ENCODE data around the gene KLF3. TPM values are rescaled to one million over a fixed set of nuclear protein-coding genes. Genes with fewer than 3 reads are reported as not detected.

The KLF3 gene
- total RNA-seq, 1 donor, result 103 TPM

DNA sequence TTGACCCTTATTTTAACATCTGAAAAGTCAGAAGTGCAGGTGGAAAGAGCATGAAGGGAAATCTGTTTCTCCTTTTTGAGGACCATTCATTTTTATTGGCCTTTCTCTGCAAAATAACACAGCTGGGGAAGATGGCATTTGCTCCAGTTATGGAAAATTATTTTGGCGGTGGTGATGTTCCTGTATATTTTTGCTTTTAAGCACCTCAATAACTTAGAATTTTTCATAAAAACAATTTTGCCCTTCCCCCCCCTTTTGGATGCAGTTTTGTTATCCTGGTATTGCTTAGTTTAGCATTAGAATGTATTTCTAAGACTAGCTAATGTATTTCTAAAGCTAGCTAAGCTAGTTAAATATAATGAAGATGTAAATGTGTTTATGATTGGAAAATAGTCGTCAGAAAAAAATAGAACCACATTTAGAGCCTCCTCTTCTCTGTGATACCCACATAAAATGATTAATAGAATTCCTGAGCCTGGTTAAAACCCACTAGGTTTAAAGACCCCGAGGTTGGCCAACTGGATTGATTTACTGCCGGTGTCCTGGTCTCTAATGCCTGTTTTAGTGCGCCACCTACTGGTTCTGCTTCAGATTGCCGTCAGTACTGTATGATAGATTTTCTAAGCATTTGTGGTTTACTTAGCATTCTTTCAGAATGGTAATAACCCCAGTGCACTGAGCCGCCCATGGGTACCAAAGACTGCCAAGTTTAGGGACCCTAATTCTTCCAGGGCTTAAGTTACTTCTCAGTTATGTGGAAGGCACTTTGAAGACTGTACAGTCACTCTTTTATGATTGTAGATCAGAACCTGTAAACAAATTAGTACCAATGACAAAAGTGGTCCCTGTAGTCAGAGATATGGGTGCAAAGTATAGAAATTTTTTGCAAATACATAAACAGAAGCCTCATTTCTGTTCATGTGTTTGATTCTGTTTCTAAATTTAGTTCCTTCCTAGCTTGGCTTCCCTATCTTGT is 11.4 kb downstream of the KLF3 start:
- Histone ChIP-seq H3K4me1 (ENCODE audit: insufficient read depth, low read length) (peaks cover 74% of the 10 kb centered on the region), H3K27me3 (ENCODE audit: insufficient read depth, low read length) (no peaks in the 10 kb centered on the region), H3K9me3 (ENCODE audit: low read depth, low read length) (no peaks in the 10 kb centered on the region), H3K4me3 (ENCODE audit: low read length) (no peak overlapping the region)

DNA sequence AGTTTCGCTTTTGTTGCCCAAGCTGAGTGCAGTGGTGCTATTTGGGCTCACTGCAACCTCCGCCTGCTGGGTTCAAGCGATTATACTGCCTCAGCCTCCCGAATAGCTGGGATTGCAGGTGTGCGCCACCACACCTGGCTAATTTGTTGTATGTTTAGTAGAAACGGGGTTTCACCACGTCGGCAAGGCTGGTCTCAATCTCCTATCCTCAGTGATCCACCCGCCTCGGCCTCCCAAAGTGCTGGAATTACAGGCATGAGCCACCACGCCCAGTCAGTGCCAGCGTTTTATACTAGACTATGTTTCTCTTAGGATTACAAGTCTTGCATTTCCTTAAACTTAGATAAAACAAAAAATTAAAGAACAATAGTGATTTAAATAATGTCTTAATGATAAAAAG is 13.0 kb downstream of the KLF3 start:
- no peaks in the 10 kb centered on the region for H3K9me3 ChIP-seq (ENCODE audit: low read depth, low read length)
- peaks cover 64% of the 10 kb centered on the region for H3K4me1 ChIP-seq (ENCODE audit: insufficient read depth, low read length)
- H3K4me3 ChIP-seq (ENCODE audit: low read length), result no peak overlapping the region
- H3K27me3 ChIP-seq (ENCODE audit: insufficient read depth, low read length), result no peaks in the 10 kb centered on the region

DNA sequence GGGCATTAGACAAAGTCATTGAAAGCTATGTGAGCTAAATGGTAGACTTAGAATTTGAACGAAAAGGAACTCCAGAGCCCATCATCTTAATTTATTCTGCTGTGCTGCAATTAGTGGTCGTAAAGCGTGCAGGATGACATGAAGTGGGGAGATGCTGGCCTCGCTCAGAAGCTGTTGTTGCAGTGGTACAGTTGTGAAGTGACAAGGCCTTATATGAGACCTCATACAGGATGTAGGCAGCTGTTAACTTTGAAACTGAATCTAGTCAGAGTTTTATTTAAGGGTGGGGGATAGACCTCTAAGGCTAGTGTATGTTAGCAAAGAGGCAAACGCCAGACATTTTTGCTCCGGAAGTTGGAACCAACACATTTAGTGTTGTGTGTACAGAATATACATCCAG is 13.4 kb downstream of the KLF3 start:
- H3K9me3 ChIP-seq (ENCODE audit: low read depth, low read length), result no peaks in the 10 kb centered on the region
- no peaks in the 10 kb centered on the region for H3K27me3 ChIP-seq (ENCODE audit: insufficient read depth, low read length)
- peaks cover 59% of the 10 kb centered on the region for H3K4me1 ChIP-seq (ENCODE audit: insufficient read depth, low read length)
- no peak overlapping the region for H3K4me3 ChIP-seq (ENCODE audit: low read length)

DNA sequence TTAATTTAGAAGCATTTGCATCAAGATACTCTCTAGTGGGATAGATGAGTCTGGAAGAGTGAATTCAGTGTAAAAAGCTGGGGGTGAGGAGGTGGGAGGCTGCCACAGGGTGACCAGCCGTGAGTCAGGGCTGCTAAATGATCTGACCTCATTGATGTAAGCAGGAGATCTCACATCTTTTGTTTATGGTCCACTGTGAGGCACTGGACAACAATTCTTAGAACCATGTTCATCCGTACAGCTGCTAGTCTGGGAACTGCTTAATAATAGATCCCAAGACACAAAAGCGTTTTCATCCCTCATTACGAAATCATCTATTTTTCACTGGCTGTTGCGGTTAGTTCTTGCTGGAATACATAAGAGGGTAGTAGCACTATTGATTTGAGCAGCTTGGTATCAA is 14.1 kb downstream of the KLF3 start:
- Histone ChIP-seq H3K4me1 (ENCODE audit: insufficient read depth, low read length) (peaks cover 53% of the 10 kb centered on the region), H3K4me3 (ENCODE audit: low read length) (no peak overlapping the region), H3K27me3 (ENCODE audit: insufficient read depth, low read length) (no peaks in the 10 kb centered on the region), H3K9me3 (ENCODE audit: low read depth, low read length) (no peaks in the 10 kb centered on the region)

DNA sequence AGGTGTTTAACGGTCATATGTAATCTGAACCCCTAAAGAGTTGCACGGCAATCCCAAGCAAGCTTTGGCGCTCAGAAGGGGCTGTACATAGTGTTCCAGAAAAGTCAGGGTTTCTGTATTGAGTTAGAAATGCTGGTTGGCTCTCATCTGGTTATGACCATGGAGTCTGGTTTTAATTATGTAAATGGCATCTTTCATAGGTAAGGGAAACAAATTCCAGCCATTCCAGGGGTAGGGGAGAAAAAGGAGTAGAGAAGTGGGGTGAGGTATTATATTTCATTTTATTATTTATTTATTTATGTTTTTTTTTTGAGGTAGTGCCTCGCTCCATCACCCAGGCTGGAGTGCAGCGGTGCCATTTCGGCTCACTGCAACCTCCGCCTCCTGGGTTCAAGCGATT is 15.9 kb downstream of the KLF3 start:
- Histone ChIP-seq H3K4me1 (ENCODE audit: insufficient read depth, low read length) (peaks cover 51% of the 10 kb centered on the region), H3K27me3 (ENCODE audit: insufficient read depth, low read length) (no peaks in the 10 kb centered on the region), H3K9me3 (ENCODE audit: low read depth, low read length) (no peaks in the 10 kb centered on the region)

DNA sequence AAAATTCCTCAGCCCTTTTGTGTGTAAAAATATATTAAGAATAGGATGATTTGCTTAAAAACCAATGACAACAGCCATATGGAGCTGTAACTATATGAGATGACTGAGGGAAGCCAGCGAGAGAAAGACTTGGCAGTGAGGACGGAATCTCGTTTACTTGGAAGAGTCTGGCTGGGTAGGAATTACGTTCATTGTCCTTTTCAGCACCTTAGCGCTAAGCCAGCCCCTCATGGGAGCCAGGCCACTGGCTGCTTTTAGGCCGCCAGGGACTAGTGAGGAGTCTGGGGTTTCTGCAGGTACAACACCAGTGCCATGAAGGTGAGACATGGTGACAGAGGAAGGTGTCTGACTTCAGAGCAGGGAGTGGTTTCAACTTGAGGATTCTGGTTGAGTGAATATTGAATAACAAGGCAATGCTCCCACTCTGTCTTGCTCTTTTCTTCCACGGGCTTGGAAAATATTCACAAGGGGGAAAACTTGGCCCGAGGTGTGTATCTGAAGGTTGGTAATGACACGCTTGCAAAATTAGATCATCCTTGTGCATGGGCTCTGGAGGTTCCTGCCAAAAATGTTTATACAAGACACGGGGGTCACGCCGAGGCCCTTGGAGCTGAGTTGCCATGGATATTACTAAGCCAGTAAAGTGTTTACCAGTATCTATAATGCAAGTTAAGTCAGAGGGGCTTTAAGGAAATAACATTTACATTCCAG is 17.4 kb downstream of the KLF3 start:
- Histone ChIP-seq H3K4me1 (ENCODE audit: insufficient read depth, low read length) (peaks cover 44% of the 10 kb centered on the region), H3K27me3 (ENCODE audit: insufficient read depth, low read length) (no peaks in the 10 kb centered on the region), H3K9me3 (ENCODE audit: low read depth, low read length) (no peaks in the 10 kb centered on the region), H3K4me3 (ENCODE audit: low read length) (no peak overlapping the region)

More for the DNA sequence above, 15.9 kb downstream of the KLF3 start:
- H3K4me3 ChIP-seq (ENCODE audit: low read length), result no peak overlapping the region

DNA sequence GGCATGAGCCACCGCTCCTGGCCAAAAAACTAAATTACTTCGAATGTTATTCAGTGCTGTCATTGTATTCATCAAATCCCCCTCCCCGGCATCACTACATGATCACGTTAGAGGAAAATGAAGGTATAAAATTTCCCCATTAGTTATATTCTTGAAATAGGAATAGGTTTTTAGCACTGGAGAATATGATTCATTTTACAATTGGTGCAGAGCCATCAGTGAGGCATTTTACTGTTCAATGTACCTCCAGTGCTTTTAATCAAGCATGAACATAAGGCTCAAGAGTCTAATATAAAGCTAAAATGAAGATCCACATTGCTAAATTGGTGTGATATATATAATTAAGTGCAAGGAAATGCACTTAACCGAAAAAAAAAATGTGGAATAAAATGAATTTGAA is 18.3 kb downstream of the KLF3 start:
- Histone ChIP-seq H3K4me1 (ENCODE audit: insufficient read depth, low read length) (peaks cover 46% of the 10 kb centered on the region), H3K4me3 (ENCODE audit: low read length) (no peak overlapping the region), H3K9me3 (ENCODE audit: low read depth, low read length) (no peaks in the 10 kb centered on the region), H3K27me3 (ENCODE audit: insufficient read depth, low read length) (no peaks in the 10 kb centered on the region)

DNA sequence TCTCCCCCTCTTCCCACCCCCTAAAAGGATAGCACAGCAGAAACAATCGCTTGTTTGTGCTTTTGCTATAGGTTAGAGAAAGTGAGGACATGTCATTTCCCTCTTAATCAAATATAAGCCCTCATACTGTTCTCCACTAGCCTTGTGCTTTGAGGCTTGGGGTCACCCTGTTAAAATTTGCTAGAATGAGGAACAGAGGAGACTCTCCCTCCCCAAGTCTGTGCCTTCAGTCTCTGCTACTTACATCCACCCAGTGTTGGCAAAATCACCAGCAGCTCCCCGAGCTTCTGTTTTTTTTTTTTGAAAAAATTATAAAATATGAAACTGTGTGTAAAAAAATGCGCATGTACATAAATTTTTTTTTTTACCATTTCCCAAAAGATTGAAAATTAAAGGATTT is 19.3 kb downstream of the KLF3 start:
- Histone ChIP-seq H3K4me3 (ENCODE audit: low read length) (no peak overlapping the region), H3K27me3 (ENCODE audit: insufficient read depth, low read length) (no peaks in the 10 kb centered on the region), H3K4me1 (ENCODE audit: insufficient read depth, low read length) (peaks cover 44% of the 10 kb centered on the region), H3K9me3 (ENCODE audit: low read depth, low read length) (no peaks in the 10 kb centered on the region)

DNA sequence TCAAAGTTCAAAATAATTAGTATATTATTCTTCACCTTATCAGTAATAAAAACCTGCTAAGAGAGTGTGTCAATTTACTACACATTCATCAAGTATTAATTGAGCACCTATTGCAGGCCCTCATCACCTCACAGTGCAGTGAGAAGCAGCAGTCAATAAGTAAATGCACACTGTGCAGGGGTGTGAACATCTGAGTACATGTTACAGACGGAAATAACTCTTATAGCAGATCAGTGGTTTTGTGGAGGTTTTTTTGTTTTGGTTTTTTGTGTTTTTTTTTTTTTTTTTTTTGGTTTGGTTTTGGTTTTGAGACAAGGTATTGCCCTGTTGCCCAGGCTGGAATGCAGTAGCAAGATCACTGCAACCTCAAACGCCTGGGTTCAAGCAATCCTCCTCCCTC is 20.3 kb downstream of the KLF3 start:
- Histone ChIP-seq H3K4me3 (ENCODE audit: low read length) (no peak overlapping the region), H3K4me1 (ENCODE audit: insufficient read depth, low read length) (peaks cover 42% of the 10 kb centered on the region), H3K27me3 (ENCODE audit: insufficient read depth, low read length) (no peaks in the 10 kb centered on the region), H3K9me3 (ENCODE audit: low read depth, low read length) (no peaks in the 10 kb centered on the region)

DNA sequence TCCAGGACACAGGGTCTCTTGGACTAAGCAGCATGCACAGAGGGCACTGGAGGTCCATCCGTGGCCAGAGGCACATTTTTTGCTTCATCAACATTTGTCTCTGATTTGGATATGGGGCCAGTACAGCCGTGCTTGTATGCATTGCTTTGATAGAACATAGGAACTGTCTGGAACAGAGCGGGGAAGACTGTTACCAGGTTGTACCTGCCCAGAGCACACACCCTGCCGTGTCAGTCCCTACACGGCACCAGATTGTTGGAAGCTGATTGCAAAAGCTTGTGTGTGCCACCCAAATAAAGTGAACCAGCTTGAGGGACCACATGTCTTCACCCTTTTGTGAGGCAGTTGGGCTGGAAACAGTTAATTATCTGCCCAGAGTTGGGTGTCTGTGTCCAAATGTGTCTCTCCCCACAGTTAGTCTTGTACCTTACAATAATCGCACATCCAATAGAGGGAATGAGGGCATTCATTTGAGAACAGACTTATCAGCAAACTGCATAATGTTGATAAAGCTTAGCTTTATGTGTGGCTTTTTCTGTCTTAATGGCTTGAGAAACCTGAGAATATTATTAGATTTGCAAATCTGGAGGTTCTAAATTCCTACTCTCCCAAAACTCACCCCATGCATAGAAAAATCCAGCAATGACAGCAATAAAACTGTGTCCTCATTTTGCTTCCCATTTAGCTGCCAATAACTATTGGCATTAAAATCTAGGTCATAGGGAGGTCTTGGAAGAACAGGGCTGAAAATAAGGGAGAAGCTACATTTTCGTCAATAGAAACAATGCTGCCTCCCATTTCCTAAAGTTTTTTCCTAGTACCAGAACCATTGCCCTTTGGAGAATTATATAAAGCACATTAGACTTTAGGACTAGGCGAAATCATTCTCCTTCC is 21.2 kb downstream of the KLF3 start:
- Histone ChIP-seq H3K9me3 (ENCODE audit: low read depth, low read length) (no peaks in the 10 kb centered on the region), H3K4me1 (ENCODE audit: insufficient read depth, low read length) (peaks cover 42% of the 10 kb centered on the region), H3K27me3 (ENCODE audit: insufficient read depth, low read length) (no peaks in the 10 kb centered on the region), H3K4me3 (ENCODE audit: low read length) (no peak overlapping the region)

DNA sequence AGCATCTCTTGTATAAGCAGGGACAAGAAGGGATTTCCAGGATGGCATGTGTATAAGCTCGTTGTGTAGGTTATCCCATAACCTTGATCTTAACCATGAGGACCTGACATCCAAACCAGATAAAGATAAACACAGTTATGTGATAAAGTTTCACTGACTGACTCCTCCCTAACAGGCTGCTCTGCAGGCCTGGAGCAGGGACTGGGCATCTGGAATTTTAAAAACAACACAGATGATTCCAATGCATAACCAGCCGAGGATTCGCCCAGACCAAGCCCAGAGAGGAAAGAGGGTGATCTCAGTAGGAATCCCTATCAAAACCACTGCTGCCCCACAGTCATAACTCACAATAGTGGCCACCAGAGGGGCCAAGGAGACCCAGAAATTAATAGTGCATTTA is 22.7 kb downstream of the KLF3 start:
- peaks cover 38% of the 10 kb centered on the region for H3K4me1 ChIP-seq (ENCODE audit: insufficient read depth, low read length)
- H3K27me3 ChIP-seq (ENCODE audit: insufficient read depth, low read length), result no peaks in the 10 kb centered on the region
- no peak overlapping the region for H3K4me3 ChIP-seq (ENCODE audit: low read length)
- no peaks in the 10 kb centered on the region for H3K9me3 ChIP-seq (ENCODE audit: low read depth, low read length)

DNA sequence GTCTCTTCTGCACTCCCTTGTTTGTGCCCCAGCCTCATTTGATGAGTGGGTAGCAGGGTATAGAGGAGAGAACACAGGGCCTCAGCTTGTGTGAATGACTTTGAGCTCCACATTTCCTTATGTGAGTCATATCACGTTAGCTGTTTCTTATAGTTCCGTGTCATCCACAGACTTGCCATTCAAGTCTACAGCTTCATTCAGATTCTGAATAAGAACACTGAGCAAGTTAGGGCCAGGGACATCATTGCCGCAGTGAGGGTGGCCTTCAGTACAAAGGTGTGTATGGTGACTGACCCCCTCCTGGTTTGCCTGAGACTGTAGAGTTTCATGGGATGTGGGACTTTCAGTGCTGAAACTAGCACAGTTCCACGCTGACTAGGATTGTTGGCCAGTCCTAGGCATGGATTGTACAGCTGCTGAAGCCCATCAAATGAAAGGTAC is 23.6 kb downstream of the KLF3 start:
- H3K27me3 ChIP-seq (ENCODE audit: insufficient read depth, low read length), result no peaks in the 10 kb centered on the region
- H3K4me1 ChIP-seq (ENCODE audit: insufficient read depth, low read length), result peaks cover 37% of the 10 kb centered on the region
- H3K4me3 ChIP-seq (ENCODE audit: low read length), result no peak overlapping the region
- H3K9me3 ChIP-seq (ENCODE audit: low read depth, low read length), result no peaks in the 10 kb centered on the region

DNA sequence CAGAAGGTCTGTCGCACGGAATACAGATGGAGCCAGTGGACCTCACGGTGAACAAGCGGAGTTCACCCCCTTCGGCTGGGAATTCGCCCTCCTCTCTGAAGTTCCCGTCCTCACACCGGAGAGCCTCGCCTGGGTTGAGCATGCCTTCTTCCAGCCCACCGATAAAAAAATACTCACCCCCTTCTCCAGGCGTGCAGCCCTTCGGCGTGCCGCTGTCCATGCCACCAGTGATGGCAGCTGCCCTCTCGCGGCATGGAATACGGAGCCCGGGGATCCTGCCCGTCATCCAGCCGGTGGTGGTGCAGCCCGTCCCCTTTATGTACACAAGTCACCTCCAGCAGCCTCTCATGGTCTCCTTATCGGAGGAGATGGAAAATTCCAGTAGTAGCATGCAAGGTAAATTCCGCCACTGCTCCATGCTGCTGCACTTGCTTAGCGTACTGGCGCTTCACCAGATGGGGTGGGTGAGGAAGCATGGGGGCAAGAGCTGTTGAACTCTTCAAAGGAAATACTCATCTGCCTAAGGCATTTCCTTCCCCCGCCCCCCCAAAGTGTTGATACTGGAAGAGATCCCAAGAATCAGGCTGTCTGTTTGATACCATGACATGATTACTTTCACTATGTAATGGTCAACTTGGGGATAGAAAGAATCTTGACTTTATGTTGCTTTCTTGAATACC is 24.8 kb downstream of the KLF3 start:
- Histone ChIP-seq H3K9me3 (ENCODE audit: low read depth, low read length) (no peaks in the 10 kb centered on the region), H3K4me1 (ENCODE audit: insufficient read depth, low read length) (peaks cover 31% of the 10 kb centered on the region), H3K4me3 (ENCODE audit: low read length) (no peak overlapping the region), H3K27me3 (ENCODE audit: insufficient read depth, low read length) (no peaks in the 10 kb centered on the region)

DNA sequence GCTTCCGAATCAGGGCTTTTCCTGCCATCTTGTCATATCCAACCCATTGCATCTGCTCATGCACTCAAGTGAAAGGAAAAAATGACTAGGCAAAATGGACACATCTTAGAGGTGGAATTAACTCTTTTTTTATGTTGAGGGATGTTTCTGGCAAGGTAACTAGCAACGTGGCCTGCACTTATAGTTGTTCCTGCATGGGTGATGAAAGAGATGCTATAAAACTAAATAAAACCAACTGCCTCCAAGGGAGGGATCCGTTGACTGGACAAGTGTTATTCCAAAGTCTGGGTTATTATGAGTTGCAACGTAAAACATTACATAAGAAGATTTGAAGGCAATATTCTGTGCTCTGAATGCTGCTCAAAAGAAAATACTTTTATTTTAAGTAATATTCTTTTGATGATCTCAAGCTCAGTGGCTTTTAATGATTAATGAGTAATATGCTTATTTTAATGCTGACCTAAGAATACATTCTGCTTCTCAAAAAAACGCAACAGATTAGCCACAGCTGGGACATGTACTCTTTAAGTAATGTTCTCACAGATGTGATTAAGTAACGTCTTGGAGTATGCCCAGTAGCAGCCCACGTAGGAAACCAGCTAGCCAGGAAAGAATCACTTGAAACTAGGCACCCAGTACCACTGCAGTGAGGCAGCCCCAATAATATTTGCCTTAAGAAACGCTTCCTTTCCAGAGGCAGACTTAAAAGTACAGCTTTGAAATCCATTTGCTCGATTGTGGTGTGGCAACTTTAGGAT is 27.4 kb downstream of the KLF3 start:
- H3K9me3 ChIP-seq (ENCODE audit: low read depth, low read length), result no peaks in the 10 kb centered on the region
- H3K4me3 ChIP-seq (ENCODE audit: low read length), result no peak overlapping the region
- H3K27me3 ChIP-seq (ENCODE audit: insufficient read depth, low read length), result no peaks in the 10 kb centered on the region
- peaks cover 21% of the 10 kb centered on the region for H3K4me1 ChIP-seq (ENCODE audit: insufficient read depth, low read length)

All from mononuclear cell (primary cell).